ENCODE measurements around the gene AK5.

DNA sequence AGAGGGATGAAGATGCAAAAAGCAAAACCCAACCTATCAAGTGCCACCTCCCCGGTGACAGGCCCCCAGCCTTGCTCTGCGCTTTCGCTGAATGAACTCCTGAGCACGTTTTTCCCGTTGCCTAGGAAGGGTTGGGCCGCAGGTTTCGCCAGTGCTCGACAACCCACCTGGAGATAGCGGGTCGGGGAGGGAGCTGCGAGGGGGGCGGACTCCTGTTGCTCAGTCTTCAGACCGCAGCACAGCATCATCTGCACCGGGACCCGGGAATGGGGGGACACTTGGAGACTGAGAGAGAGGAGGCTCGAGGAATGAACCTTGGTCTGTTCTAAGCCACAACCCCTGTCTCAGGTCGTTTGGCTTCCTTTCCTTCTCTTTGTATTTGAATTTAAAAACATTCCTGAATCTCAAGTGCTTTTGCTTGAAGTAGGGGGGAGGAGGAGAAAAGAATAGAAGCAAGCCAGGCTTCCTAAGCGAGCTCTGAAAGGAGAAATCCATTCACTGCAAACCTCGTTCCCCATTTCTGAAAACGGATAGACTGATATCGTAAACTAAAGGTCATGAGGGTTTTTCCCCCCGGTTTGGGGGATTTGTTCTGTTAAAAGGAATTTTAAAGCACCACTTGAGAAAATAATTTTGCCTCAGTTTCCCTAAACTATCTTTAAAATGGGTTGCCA lies 1.2 kb downstream of the AK5 start:
- TF ChIP-seq, protein P1, sequence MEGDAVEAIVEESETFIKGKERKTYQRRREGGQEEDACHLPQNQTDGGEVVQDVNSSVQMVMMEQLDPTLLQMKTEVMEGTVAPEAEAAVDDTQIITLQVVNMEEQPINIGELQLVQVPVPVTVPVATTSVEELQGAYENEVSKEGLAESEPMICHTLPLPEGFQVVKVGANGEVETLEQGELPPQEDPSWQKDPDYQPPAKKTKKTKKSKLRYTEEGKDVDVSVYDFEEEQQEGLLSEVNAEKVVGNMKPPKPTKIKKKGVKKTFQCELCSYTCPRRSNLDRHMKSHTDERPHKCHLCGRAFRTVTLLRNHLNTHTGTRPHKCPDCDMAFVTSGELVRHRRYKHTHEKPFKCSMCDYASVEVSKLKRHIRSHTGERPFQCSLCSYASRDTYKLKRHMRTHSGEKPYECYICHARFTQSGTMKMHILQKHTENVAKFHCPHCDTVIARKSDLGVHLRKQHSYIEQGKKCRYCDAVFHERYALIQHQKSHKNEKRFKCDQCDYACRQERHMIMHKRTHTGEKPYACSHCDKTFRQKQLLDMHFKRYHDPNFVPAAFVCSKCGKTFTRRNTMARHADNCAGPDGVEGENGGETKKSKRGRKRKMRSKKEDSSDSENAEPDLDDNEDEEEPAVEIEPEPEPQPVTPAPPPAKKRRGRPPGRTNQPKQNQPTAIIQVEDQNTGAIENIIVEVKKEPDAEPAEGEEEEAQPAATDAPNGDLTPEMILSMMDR (optimal IDR thresholded peaks at IDR 0.05 in 1 of 3, IDR thresholded peaks at IDR 0.05 in 1 of 3, conservative IDR thresholded peaks at IDR 0.05 in 1 of 3; ENCODE audit: extremely low read depth in 1 of 3, insufficient read depth in 2 of 3, low read length in 3 of 3): no peak
- TF ChIP-seq EZH2 (IDR thresholded peaks at IDR 0.05; ENCODE audit: low read length): peak; percentile 67
